HepG2 (cell line): Measurements from ENCODE around the gene NACAD. TPM values are rescaled to one million over a fixed set of nuclear protein-coding genes. Genes with fewer than 3 reads are reported as not detected.

Experiments used
- ATAC-seq: fragments of 200-7000 bp; cut with Tn5 transposase; 3 replicates; pipeline ENCODE4 v1.9.1; 2020; ENCODE audit warnings: mild to moderate bottlenecking, moderate library complexity
- BruUV-seq: library from RNA; stranded (reverse); fragments of 400-500 nt; replicated peaks from 2 replicates; lab custom pipeline; 2021; lab: Mats Ljungman, UMichigan
- CTCF ChIA-PET: fragments of 300-600 bp; formaldehyde crosslinking; extraction: SDS; loops from one replicate; lab custom pipeline; 2021; ENCODE audit warnings: low total read pairs, inconsistent platforms, low intra/inter-chr PET ratio; lab: Yijun Ruan, JAX
- POLR2A ChIA-PET: fragments of 350-600 bp; sonication (Branson Sonifier 250); formaldehyde crosslinking; loops from one replicate; lab custom pipeline; 2020; ENCODE audit warnings: antibody characterized with exemption, inconsistent platforms; lab: Yijun Ruan, JAX
- DNase-seq: peaks from one replicate; pipeline ENCODE4 v3.0.0-alpha.2; 2015; ENCODE audit warnings: low spot score
- FAIRE-seq: peaks from 3 replicates; lab custom pipeline; 2011; peaks lifted over from hg19 to GRCh38; lab: Jason Lieb, UNC
- H2AFZ ChIP-seq: one replicate; pipeline ENCODE4 v1.6.1; 2011; ENCODE audit warnings: low read length, inconsistent platforms
- H3K27ac ChIP-seq: fragments of 300-600 bp; 3 replicates; pipeline ENCODE4 v1.8.0; 2011; ENCODE audit warnings: mixed run types, mild to moderate bottlenecking, mixed read lengths, low read length, inconsistent platforms; ENCODE audit not compliant: insufficient read depth; ENCODE audit errors: extremely low read length
- H3K27me3 ChIP-seq, 2 experiments: fragments of 200-600 bp in 1 of 2; 2 replicates in 1 of 2; 3 replicates in 1 of 2; pipeline versions ENCODE4 v1.6.0 to v1.8.0; 2011; ENCODE audit warnings: low read length in 2 of 2, mild to moderate bottlenecking in 2 of 2, moderate library complexity in 2 of 2, inconsistent platforms in 1 of 2; ENCODE audit not compliant: insufficient read depth in 2 of 2, control insufficient read depth in 1 of 2
- H3K36me3 ChIP-seq, 2 experiments: fragments of 200-600 bp in 1 of 2; replicated peaks in 1 of 2; 2 replicates in 1 of 2; 3 replicates in 1 of 2; pipeline versions ENCODE4 v1.5.1 to v1.8.0; 2011; ENCODE audit warnings: low read length in 2 of 2, inconsistent platforms in 1 of 2; ENCODE audit not compliant: insufficient read depth in 2 of 2, control insufficient read depth in 1 of 2
- H3K4me1 ChIP-seq: 2 replicates; pipeline ENCODE4 v1.5.1; 2012; ENCODE audit warnings: low read length, inconsistent platforms; ENCODE audit not compliant: insufficient read depth
- H3K4me2 ChIP-seq: 2 replicates; pipeline ENCODE4 v1.6.0; 2011; ENCODE audit warnings: low read depth, low read length, inconsistent platforms
- H3K4me3 ChIP-seq, 3 experiments: fragments of 200-600 bp in 1 of 3; sonication (generic), shearing (Covaris generic) in 1 of 3; replicated peaks in 1 of 3; 2 replicates each; pipeline ENCODE4 v1.5.1; 2011 to 2016; ENCODE audit warnings: low read length in 3 of 3, inconsistent platforms in 2 of 3, low read depth in 2 of 3, mild to moderate bottlenecking in 2 of 3, control low read depth in 1 of 3, mixed read lengths in 1 of 3; ENCODE audit not compliant: insufficient read depth in 1 of 3
- H3K79me2 ChIP-seq: one replicate; pipeline ENCODE4 v1.6.1; 2011; ENCODE audit warnings: low read length, inconsistent platforms; ENCODE audit not compliant: insufficient read depth
- H3K9ac ChIP-seq: 2 replicates; pipeline ENCODE4 v1.6.0; 2011; ENCODE audit warnings: mild to moderate bottlenecking, low read depth, low read length, inconsistent platforms; ENCODE audit not compliant: insufficient read depth
- H3K9me3 ChIP-seq: 2 replicates; pipeline ENCODE4 v1.5.1; 2012; ENCODE audit warnings: mild to moderate bottlenecking, low read length
- H4K20me1 ChIP-seq: 2 replicates; pipeline ENCODE4 v1.6.0; 2011; ENCODE audit warnings: inconsistent platforms, mild to moderate bottlenecking, low read length, moderate library complexity; ENCODE audit not compliant: insufficient read depth
- ARID4A ChIP-seq: sonication (generic); formaldehyde crosslinking; IDR thresholded peaks from 2 replicates; pipeline ENCODE4 v1.5.0; 2020; ENCODE audit warnings: mild to moderate bottlenecking, missing genetic modification reagents, borderline replicate concordance
- USF2 ChIP-seq, 2 experiments: sonication (generic) in 1 of 2; formaldehyde crosslinking in 1 of 2; IDR thresholded peaks; 2 replicates each; pipeline versions ENCODE4 v1.5.1 to v1.6.1; 2011 to 2020; ENCODE audit warnings: borderline replicate concordance in 1 of 2, low read depth in 1 of 2, low read length in 1 of 2, mild to moderate bottlenecking in 1 of 2, missing genetic modification reagents in 1 of 2, moderate library complexity in 1 of 2
- WGBS: methylation state at CpG from one replicate; pipeline ENCODE4 v1.1.6; 2017; ENCODE audit warnings: low lambda C conversion rate; 5-methylcytosine and 5-hydroxymethylcytosine counted together
- in situ Hi-C: cut with HindIII; loops from 2 replicates; pipeline ENCODE4 v1.10.0; 2017; ENCODE audit warnings: low pct_unique_long_range_greater_than_20kb; ENCODE audit not compliant: extremely low pct_ligation_motif_present
- intact Hi-C: fragments of 100-400 bp; cut with micrococcal nuclease; formaldehyde crosslinking; loops from one replicate; pipeline ENCODE4 v1.10.0; 2022; ENCODE audit not compliant: unreplicated experiment
- polyA plus RNA-seq, 8 experiments: library from polyadenylated mRNA; depleted of rRNA in 3 of 8; stranded (reverse) in 7 of 8; unstranded in 1 of 8; fragments of >200 nt; fragmentation: Illumina TruSeq in 4 of 8; extraction: Trizol in 4 of 8; gene quantifications; 2 replicates each; pipeline versions ENCODE4 v1.2.1 to v1.2.3, GENCODE V29; 2011 to 2016; ENCODE audit warnings: low read depth in 4 of 8, missing spikeins in 1 of 8, mixed read lengths in 1 of 8; ENCODE audit not compliant: insufficient read depth in 1 of 8
- total RNA-seq, 5 experiments: library from RNA; depleted of rRNA; stranded (reverse); fragments of >200 nt; fragmentation: Illumina TruSeq; extraction: Trizol; gene quantifications; 2 replicates each; pipeline ENCODE4 v1.2.3, GENCODE V29; 2016; ENCODE audit warnings: low read depth in 1 of 5
- TF ChIP-seq, protein P1 (sequence below): sonication (generic); formaldehyde crosslinking; IDR thresholded peaks from 2 replicates; pipeline ENCODE4 v1.4.0; 2020; ENCODE audit warnings: missing genetic modification reagents, mild to moderate bottlenecking, borderline replicate concordance

The NACAD gene
- total and polyA plus RNA-seq, 2 of the 13 experiments (the other 11 are each of a cell fraction or from before 2014, with no cell fraction given), result 0.04 TPM; not detected in 1

- TF ChIP-seq USF2 (IDR thresholded peaks at IDR 0.05; ENCODE audit: low read depth, low read length), result no peak
- TF ChIP-seq USF2 (CRISPR knock-in tag; IDR thresholded peaks at IDR 0.05; ENCODE audit: borderline replicate concordance), result no peak
- TF ChIP-seq, protein P1, sequence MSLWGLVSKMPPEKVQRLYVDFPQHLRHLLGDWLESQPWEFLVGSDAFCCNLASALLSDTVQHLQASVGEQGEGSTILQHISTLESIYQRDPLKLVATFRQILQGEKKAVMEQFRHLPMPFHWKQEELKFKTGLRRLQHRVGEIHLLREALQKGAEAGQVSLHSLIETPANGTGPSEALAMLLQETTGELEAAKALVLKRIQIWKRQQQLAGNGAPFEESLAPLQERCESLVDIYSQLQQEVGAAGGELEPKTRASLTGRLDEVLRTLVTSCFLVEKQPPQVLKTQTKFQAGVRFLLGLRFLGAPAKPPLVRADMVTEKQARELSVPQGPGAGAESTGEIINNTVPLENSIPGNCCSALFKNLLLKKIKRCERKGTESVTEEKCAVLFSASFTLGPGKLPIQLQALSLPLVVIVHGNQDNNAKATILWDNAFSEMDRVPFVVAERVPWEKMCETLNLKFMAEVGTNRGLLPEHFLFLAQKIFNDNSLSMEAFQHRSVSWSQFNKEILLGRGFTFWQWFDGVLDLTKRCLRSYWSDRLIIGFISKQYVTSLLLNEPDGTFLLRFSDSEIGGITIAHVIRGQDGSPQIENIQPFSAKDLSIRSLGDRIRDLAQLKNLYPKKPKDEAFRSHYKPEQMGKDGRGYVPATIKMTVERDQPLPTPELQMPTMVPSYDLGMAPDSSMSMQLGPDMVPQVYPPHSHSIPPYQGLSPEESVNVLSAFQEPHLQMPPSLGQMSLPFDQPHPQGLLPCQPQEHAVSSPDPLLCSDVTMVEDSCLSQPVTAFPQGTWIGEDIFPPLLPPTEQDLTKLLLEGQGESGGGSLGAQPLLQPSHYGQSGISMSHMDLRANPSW (CRISPR knock-in tag), result no peak
These were observed 30.8 kb upstream of the NACAD start (continued) for GRCh38 chr7:45119550-45119949.

DNA sequence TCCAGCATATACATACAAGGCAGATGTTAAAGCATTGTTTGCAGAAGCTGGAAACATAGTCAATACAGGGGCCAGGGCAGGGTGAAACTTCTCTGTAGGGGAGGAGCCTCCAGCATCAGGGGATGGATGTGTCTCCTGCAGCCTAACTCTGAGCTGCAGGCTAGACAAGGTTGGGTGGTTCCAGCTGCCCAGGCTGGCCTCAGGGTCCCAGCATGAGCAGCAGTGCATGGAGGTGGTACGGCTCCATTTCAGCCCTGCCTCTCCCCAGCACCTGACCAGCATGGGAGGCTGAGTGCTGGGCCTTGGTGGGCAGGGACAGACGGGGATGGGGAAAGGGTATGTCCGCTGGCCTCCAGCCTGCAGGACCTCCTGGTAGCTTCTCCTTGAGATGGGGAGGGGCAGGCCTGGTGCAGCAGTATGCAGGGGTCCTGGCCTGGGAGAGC, 30.1 kb upstream of the NACAD start:
- Histone ChIP-seq H3K79me2 (no peaks in the 10 kb centered on the region), H3K27me3 (peaks cover 2 to 17% of the 10 kb centered on the region in 2 experiments; a peak in 2 of 5 replicates), H3K36me3 (no peaks in the 10 kb centered on the region), H3K9me3 (no peaks in the 10 kb centered on the region), H3K4me2 (no peak overlapping the region), H4K20me1 (no peaks in the 10 kb centered on the region), H3K27ac (no peak overlapping the region), H3K4me1 (peaks cover 17% of the 10 kb centered on the region), H3K4me3 (no peak overlapping the region), H3K9ac (no peak overlapping the region), H2AFZ (no peak overlapping the region)
- no peak for TF ChIP-seq ARID4A (CRISPR knock-in tag)
- WGBS, result no CpG with 5 or more reads among the region's 3 CpGs
- in situ Hi-C loops, result no loop called here
- ChIA-PET POLR2A (no interaction called here), CTCF (no interaction called here)
- no peak for FAIRE-seq
- BruUV-seq, result no TSS peak
- intact Hi-C loops, result no loop called here
- ATAC-seq, result peak; percentile 62
- DNase-seq, result no peak
